Fibroblast of lung (primary cell): Measurements from ENCODE around the gene KIF5A. TPM values are rescaled to one million over a fixed set of nuclear protein-coding genes. Genes with fewer than 3 reads are reported as not detected.

Source experiments
- DNase-seq, 2 donors: peaks; one replicate each; pipeline versions ENCODE4 v3.0.0 to v3.0.0-alpha.2; 2010; ENCODE audit warnings: low read depth in 2 of 2
- H2AFZ ChIP-seq: 2 replicates; pipeline ENCODE4 v1.5.1; 2012; ENCODE audit warnings: low read length, control low read depth, inconsistent platforms
- H3K27ac ChIP-seq: 2 replicates; pipeline ENCODE4 v1.5.1; 2011; ENCODE audit warnings: low read length, control low read depth; ENCODE audit not compliant: insufficient read depth
- H3K27me3 ChIP-seq: 2 replicates; pipeline ENCODE4 v1.5.1; 2011; ENCODE audit warnings: mild to moderate bottlenecking, low read length; ENCODE audit not compliant: control insufficient read depth, insufficient read depth
- H3K36me3 ChIP-seq: 2 replicates; pipeline ENCODE4 v1.5.1; 2011; ENCODE audit warnings: low read length; ENCODE audit not compliant: control insufficient read depth, insufficient read depth
- H3K4me1 ChIP-seq: 2 replicates; pipeline ENCODE4 v1.5.1; 2011; ENCODE audit warnings: low read length; ENCODE audit not compliant: control insufficient read depth, insufficient read depth; ENCODE audit errors: extremely low read depth
- H3K4me2 ChIP-seq: 2 replicates; pipeline ENCODE4 v1.5.1; 2011; ENCODE audit warnings: low read length, control low read depth; ENCODE audit not compliant: insufficient read depth; ENCODE audit errors: extremely low read depth
- H3K4me3 ChIP-seq, 4 experiments: fragments of 200-600 bp in 1 of 4; sonication (generic) in 1 of 4; replicated peaks in 1 of 4; 2 replicates each; pipeline ENCODE4 v1.5.1; 2011 to 2016; ENCODE audit warnings: low read length in 4 of 4, low read depth in 3 of 4, mild to moderate bottlenecking in 3 of 4, control low read depth in 2 of 4, inconsistent platforms in 1 of 4, mixed read lengths in 1 of 4; ENCODE audit not compliant: insufficient read depth in 1 of 4; ENCODE audit errors: control extremely low read depth in 1 of 4
- H3K79me2 ChIP-seq: 2 replicates; pipeline ENCODE4 v1.5.1; 2012; ENCODE audit warnings: mild to moderate bottlenecking, low read length, inconsistent platforms; ENCODE audit not compliant: control insufficient read depth, insufficient read depth
- H3K9ac ChIP-seq: 2 replicates; pipeline ENCODE4 v1.5.1; 2011; ENCODE audit warnings: mild to moderate bottlenecking, low read length, control low read depth; ENCODE audit not compliant: insufficient read depth
- H3K9me3 ChIP-seq: 2 replicates; pipeline ENCODE4 v1.5.1; 2012; ENCODE audit warnings: low read depth, low read length; ENCODE audit not compliant: control insufficient read depth, insufficient read depth
- H4K20me1 ChIP-seq: 2 replicates; pipeline ENCODE4 v1.5.1; 2011; ENCODE audit warnings: low read length; ENCODE audit not compliant: control insufficient read depth, insufficient read depth; ENCODE audit errors: extremely low read depth
- EZH2 ChIP-seq: IDR thresholded peaks from 2 replicates; pipeline ENCODE4 v1.5.1; 2012; ENCODE audit warnings: low read length, control low read depth, mild to moderate bottlenecking; ENCODE audit errors: missing control alignments
- polyA plus RNA-seq, 2 donors: library from polyadenylated mRNA; depleted of rRNA in 1 of 2; stranded (reverse) in 1 of 2; unstranded in 1 of 2; fragments of >200 nt; gene quantifications; 2 replicates each; pipeline ENCODE4 v1.2.1, GENCODE V29; 2011 to 2012; ENCODE audit warnings: missing spikeins in 1 of 2
- total RNA-seq: library from RNA; depleted of rRNA; stranded (reverse); fragments of >200 nt; gene quantifications from 2 replicates; pipeline ENCODE4 v1.2.1, GENCODE V29; 2014
- TF ChIP-seq, protein P1 (sequence below), 2 donors: IDR thresholded peaks in 1 of 2; conservative IDR thresholded peaks in 1 of 2; 1 replicate in 1 of 2; 2 replicates in 1 of 2; pipeline ENCODE4 v1.5.1; 2011 to 2012; ENCODE audit warnings: low read length in 2 of 2, control low read depth in 1 of 2, inconsistent platforms in 1 of 2, low read depth in 1 of 2, mild to moderate bottlenecking in 1 of 2

The KIF5A gene
- total and polyA plus RNA-seq, 2 donors (not counting 1 experiment from before 2014, with no cell fraction given): 0.53 to 1.3 TPM

DNA sequence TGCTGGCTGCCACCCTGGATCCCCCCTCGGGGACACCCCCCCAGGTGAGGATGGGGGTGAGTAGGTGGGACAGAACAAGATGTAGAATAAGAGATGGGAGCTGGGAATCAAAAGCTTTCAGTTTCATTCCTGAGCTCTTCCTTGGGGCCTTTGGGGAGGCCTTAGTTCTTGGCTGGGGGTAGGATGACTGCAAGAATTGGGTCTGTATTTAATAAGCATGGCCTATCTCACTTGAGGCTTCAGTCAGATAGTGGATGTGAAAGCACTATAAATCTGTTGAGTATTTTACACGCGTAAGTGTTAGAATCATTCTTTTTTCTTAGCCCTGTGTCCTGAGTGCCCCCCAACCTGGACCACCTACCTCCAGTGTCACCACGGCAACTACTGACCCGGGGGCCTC is 22.7 kb upstream of the KIF5A start:
- DNase-seq: no peak
- Histone ChIP-seq H3K36me3 (peaks cover 18% of the 10 kb centered on the region), H3K4me1 (peaks cover 8% of the 10 kb centered on the region), H4K20me1 (no peaks in the 10 kb centered on the region), H3K79me2 (peaks cover 23% of the 10 kb centered on the region), H3K9me3 (no peaks in the 10 kb centered on the region), H3K9ac (no peak overlapping the region), H3K4me2 (no peak overlapping the region), H3K4me3 (no peak overlapping the region), H2AFZ (no peak overlapping the region), H3K27ac (no peak overlapping the region), H3K27me3 (no peaks in the 10 kb centered on the region)
- TF ChIP-seq EZH2: no peak
- TF ChIP-seq, protein P1, sequence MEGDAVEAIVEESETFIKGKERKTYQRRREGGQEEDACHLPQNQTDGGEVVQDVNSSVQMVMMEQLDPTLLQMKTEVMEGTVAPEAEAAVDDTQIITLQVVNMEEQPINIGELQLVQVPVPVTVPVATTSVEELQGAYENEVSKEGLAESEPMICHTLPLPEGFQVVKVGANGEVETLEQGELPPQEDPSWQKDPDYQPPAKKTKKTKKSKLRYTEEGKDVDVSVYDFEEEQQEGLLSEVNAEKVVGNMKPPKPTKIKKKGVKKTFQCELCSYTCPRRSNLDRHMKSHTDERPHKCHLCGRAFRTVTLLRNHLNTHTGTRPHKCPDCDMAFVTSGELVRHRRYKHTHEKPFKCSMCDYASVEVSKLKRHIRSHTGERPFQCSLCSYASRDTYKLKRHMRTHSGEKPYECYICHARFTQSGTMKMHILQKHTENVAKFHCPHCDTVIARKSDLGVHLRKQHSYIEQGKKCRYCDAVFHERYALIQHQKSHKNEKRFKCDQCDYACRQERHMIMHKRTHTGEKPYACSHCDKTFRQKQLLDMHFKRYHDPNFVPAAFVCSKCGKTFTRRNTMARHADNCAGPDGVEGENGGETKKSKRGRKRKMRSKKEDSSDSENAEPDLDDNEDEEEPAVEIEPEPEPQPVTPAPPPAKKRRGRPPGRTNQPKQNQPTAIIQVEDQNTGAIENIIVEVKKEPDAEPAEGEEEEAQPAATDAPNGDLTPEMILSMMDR (conservative IDR thresholded peaks at IDR 0.05 in 1 of 2, IDR thresholded peaks at IDR 0.05 in 1 of 2; ENCODE audit: low read depth in 1 of 2, low read length in 2 of 2): no peak

- H2AFZ ChIP-seq: no peak overlapping the region
- H4K20me1 ChIP-seq: no peaks in the 10 kb centered on the region
- H3K9me3 ChIP-seq: no peaks in the 10 kb centered on the region
- no peak for TF ChIP-seq EZH2
- TF ChIP-seq, protein P1 (conservative IDR thresholded peaks at IDR 0.05 in 1 of 2, IDR thresholded peaks at IDR 0.05 in 1 of 2; ENCODE audit: low read depth in 1 of 2, low read length in 2 of 2): no peak
- peaks cover 24% of the 10 kb centered on the region for H3K36me3 ChIP-seq
- no peak for DNase-seq
- H3K4me3 ChIP-seq: no peak overlapping the region
- no peaks in the 10 kb centered on the region for H3K27me3 ChIP-seq
- H3K4me2 ChIP-seq: no peak overlapping the region
- H3K4me1 ChIP-seq: peaks cover 7% of the 10 kb centered on the region
- peaks cover 21% of the 10 kb centered on the region for H3K79me2 ChIP-seq
- H3K9ac ChIP-seq: no peak overlapping the region
- no peak overlapping the region for H3K27ac ChIP-seq
Observed at GRCh38 chr12:57528176-57528575, 21.7 kb upstream of the KIF5A start.

DNA sequence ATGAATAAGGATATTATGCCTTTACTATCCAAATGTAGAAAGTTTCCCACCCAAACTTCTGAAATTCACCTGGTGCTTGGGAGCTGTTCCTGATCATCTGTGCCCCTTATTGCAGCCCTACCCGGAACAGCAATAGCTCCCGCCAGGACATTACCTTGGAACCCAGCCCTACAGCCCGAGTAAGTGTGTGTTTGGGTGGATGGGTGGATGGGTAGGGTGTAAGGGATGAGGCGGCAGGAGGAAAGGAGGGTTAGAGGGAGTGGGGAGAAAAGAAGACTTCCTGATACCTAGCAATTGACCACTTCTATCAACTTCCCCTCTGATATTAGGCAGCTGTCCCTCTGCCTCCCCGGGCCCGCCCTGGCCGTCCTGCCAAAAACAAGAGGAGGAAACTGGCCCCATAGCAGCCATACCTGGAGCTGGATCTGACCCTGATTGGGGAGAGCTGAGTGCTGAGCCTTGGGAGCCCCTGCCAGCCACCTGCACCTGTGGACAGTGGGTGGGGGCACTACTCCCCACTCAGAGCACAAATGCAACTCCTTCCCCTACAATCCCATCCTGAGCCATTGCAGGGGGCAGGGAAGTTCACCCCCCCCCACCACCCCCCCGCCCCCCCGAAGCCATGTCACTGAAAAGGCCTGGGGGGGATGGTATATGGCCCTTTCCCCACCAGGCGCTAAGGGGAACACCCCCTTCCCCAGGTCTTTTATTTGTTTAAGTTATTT is 20.9 kb upstream of the KIF5A start:
- Histone ChIP-seq H3K27ac (no peak overlapping the region), H3K9ac (no peak overlapping the region), H3K27me3 (no peaks in the 10 kb centered on the region), H2AFZ (no peak overlapping the region), H3K4me3 (no peak overlapping the region), H3K36me3 (peaks cover 25% of the 10 kb centered on the region), H3K4me1 (peaks cover 2% of the 10 kb centered on the region), H3K4me2 (no peak overlapping the region), H3K9me3 (no peaks in the 10 kb centered on the region), H3K79me2 (peaks cover 13% of the 10 kb centered on the region), H4K20me1 (no peaks in the 10 kb centered on the region)
- TF ChIP-seq, protein P1 (conservative IDR thresholded peaks at IDR 0.05 in 1 of 2, IDR thresholded peaks at IDR 0.05 in 1 of 2; ENCODE audit: low read depth in 1 of 2, low read length in 2 of 2): no peak
- TF ChIP-seq EZH2: no peak
- no peak for DNase-seq
